Measurements from ENCODE around the gene ALDH2. TPM values are rescaled to one million over a fixed set of nuclear protein-coding genes. Genes with fewer than 3 reads are reported as not detected.

The ALDH2 gene
- total RNA-seq, 2 experiments from 2014 or later = 1.4 TPM

- ChIA-PET CTCF (interaction anchor here (0.6 to 1.2 kb wide), 2 partner anchors 30 to 291 kb away, joined by 3 to 5 read pairs; no protein-coding TSS in a partner anchor), POLR2A (interaction anchor here (0.6 to 1.1 kb wide), 3 partner anchors 32 to 466 kb away, joined by 3 to 7 read pairs (median 5); no protein-coding TSS in a partner anchor)
Observed at GRCh38 chr12:111842556-111843396, 76.0 kb downstream of the ALDH2 start.

- POLR2A ChIA-PET = no interaction called here
Observed at GRCh38 chr12:111846016-111846415, 79.3 kb downstream of the ALDH2 start.

GRCh38 chr12:111850526-111850925, 83.8 kb downstream of the ALDH2 start:
- ChIA-PET CTCF (interaction anchor here (0.7 to 1.1 kb wide), 2 partner anchors 560 to 1923 kb away, joined by 4 read pairs; no protein-coding TSS in a partner anchor), POLR2A (no interaction called here)

More at GRCh38 chr12:111846016-111846415, 79.3 kb downstream of the ALDH2 start:
- CTCF ChIA-PET = interaction anchor here (0.6 kb wide), 1 partner anchor 201 kb away, joined by 3 read pairs; no protein-coding TSS in a partner anchor

GRCh38 chr12:111858186-111858585, 91.5 kb downstream of the ALDH2 start:
- CTCF ChIA-PET = no interaction called here
- POLR2A ChIA-PET = no interaction called here

GRCh38 chr12:111858778-111859177, 92.0 kb downstream of the ALDH2 start:
- CTCF ChIA-PET = interaction anchor here (0.8 kb wide), 1 partner anchor 561 kb away, joined by 3 read pairs; no protein-coding TSS in a partner anchor
- POLR2A ChIA-PET = no interaction called here

GRCh38 chr12:111864913-111865312, 98.2 kb downstream of the ALDH2 start:
- ChIA-PET CTCF (interaction anchor here (0.7 kb wide), 1 partner anchor 377 kb away, joined by 3 read pairs; no protein-coding TSS in a partner anchor), POLR2A (interaction anchor here (0.7 kb wide), 1 partner anchor 185 kb away, joined by 8 read pairs; no protein-coding TSS in a partner anchor)

Other genes starting within 250 kb of the ALDH2 start
- gene ATXN2, start 167.6 kb upstream of the ALDH2 start, total RNA-seq = 10 to 100 TPM; 40.8 to 46.3 TPM
- 10 to 100 TPM; 19.7 to 20.4 TPM for gene BRAP, start 81.0 kb upstream of the ALDH2 start, total RNA-seq
- 10 to 100 TPM; 20.0 to 20.8 TPM for gene ACAD10, start 80.9 kb upstream of the ALDH2 start, total RNA-seq
- 10 to 100 TPM; 68.2 to 73.7 TPM for gene MAPKAPK5, start 75.3 kb downstream of the ALDH2 start, total RNA-seq
- 10 to 100 TPM in 1 of 2 experiments, 1 to 10 TPM in 1; 9.8 to 10.8 TPM for gene TMEM116, start 246.2 kb downstream of the ALDH2 start, total RNA-seq
- 10 to 100 TPM; 93.0 to 93.1 TPM for gene ERP29, start 246.5 kb downstream of the ALDH2 start, total RNA-seq